Parathyroid adenoma (tissue), 2 donors: ENCODE data around the gene CYP3A4.

Source experiments
- H2AFZ ChIP-seq: fragments of 300-600 bp; sonication (generic); one replicate; pipeline ENCODE4 v1.7.0; 2017; ENCODE audit warnings: antibody characterized with exemption, mild to moderate bottlenecking
- H3K27ac ChIP-seq: fragments of 300-600 bp; sonication (generic); one replicate; pipeline ENCODE4 v1.7.0; 2017
- H3K27me3 ChIP-seq: fragments of 300-600 bp; sonication (generic); one replicate; pipeline ENCODE4 v1.7.0; 2017; ENCODE audit warnings: low read length; ENCODE audit not compliant: control insufficient read depth, insufficient read depth
- H3K36me3 ChIP-seq: fragments of 300-600 bp; sonication (generic); one replicate; pipeline ENCODE4 v1.7.0; 2017; ENCODE audit warnings: low read length; ENCODE audit not compliant: control insufficient read depth, insufficient read depth
- H3K4me1 ChIP-seq: fragments of 300-600 bp; sonication (generic); one replicate; pipeline ENCODE4 v1.7.0; 2017; ENCODE audit warnings: control low read depth
- H3K4me2 ChIP-seq: fragments of 300-600 bp; sonication (generic); one replicate; pipeline ENCODE4 v1.7.0; 2017; ENCODE audit warnings: low read length
- H3K4me3 ChIP-seq: fragments of 300-600 bp; sonication (generic); one replicate; pipeline ENCODE4 v1.7.0; 2017; ENCODE audit warnings: low read depth, low read length
- H3K79me2 ChIP-seq: fragments of 300-600 bp; sonication (generic); one replicate; pipeline ENCODE4 v1.7.0; 2017; ENCODE audit warnings: control low read depth
- H3K9ac ChIP-seq: fragments of 300-600 bp; sonication (generic); one replicate; pipeline ENCODE4 v1.7.0; 2017; ENCODE audit warnings: mild to moderate bottlenecking
- H3K9me3 ChIP-seq: fragments of 300-600 bp; sonication (generic); one replicate; pipeline ENCODE4 v1.7.0; 2017; ENCODE audit warnings: low read length; ENCODE audit not compliant: control insufficient read depth
- CTCF ChIP-seq: fragments of 300-600 bp; sonication (generic); IDR thresholded peaks from one replicate; pipeline ENCODE4 v1.7.0; 2017; ENCODE audit warnings: antibody characterized with exemption, mild to moderate bottlenecking
- donor health status: primary hyperparathyroidism.

CYP3A4 gene

GRCh38 chr7:99784007-99784406 is at the start of gene CYP3A4:
Gene CYP3A4 (minus strand): TSS chr7:99784184. CDS start chr7:99784081, 103 bp downstream.
- Histone ChIP-seq H3K4me1 (no peaks in the 10 kb centered on the region), H3K36me3 (no peaks in the 10 kb centered on the region), H3K79me2 (no peaks in the 10 kb centered on the region), H3K27ac (no peak within 1 kb of the TSS), H3K9me3 (no peaks in the 10 kb centered on the region), H3K4me3 (no peak within 1 kb of the TSS), H3K4me2 (no peak within 1 kb of the TSS), H2AFZ (no peak within 1 kb of the TSS), H3K27me3 (no peaks in the 10 kb centered on the region), H3K9ac (no peak within 1 kb of the TSS)
- TF ChIP-seq CTCF = no peak

GRCh38 chr7:99833289-99833877 is 49.4 kb upstream of the CYP3A4 start:
- no peak for TF ChIP-seq CTCF
- Histone ChIP-seq H3K9me3 (no peaks in the 10 kb centered on the region), H3K27ac (no peak overlapping the region), H3K27me3 (no peaks in the 10 kb centered on the region), H3K36me3 (no peaks in the 10 kb centered on the region), H3K4me2 (no peak overlapping the region), H3K9ac (no peak overlapping the region), H3K79me2 (no peaks in the 10 kb centered on the region), H3K4me1 (no peaks in the 10 kb centered on the region), H2AFZ (no peak overlapping the region), H3K4me3 (no peak overlapping the region)

GRCh38 chr7:99831595-99831994 is 47.6 kb upstream of the CYP3A4 start:
- Histone ChIP-seq H3K27ac (no peak overlapping the region), H3K27me3 (no peaks in the 10 kb centered on the region), H3K9me3 (no peaks in the 10 kb centered on the region), H3K79me2 (no peaks in the 10 kb centered on the region), H3K4me3 (no peak overlapping the region), H3K9ac (peak overlapping the region; percentile 4), H3K4me2 (no peak overlapping the region), H3K4me1 (peaks cover 2% of the 10 kb centered on the region), H3K36me3 (no peaks in the 10 kb centered on the region), H2AFZ (no peak overlapping the region)
- TF ChIP-seq CTCF = no peak

- TF ChIP-seq CTCF = no peak
- Histone ChIP-seq H3K4me1 (peaks cover 2% of the 10 kb centered on the region), H3K9me3 (no peaks in the 10 kb centered on the region), H3K4me2 (no peak overlapping the region), H3K9ac (no peak overlapping the region), H2AFZ (no peak overlapping the region), H3K27ac (no peak overlapping the region), H3K4me3 (no peak overlapping the region), H3K27me3 (no peaks in the 10 kb centered on the region), H3K79me2 (no peaks in the 10 kb centered on the region), H3K36me3 (no peaks in the 10 kb centered on the region)
Measured at GRCh38 chr7:99829524-99830160, 45.7 kb upstream of the CYP3A4 start.

- Histone ChIP-seq H3K4me2 (no peak overlapping the region), H3K27me3 (no peaks in the 10 kb centered on the region), H3K9ac (no peak overlapping the region), H3K27ac (no peak overlapping the region), H2AFZ (no peak overlapping the region), H3K36me3 (no peaks in the 10 kb centered on the region), H3K4me3 (no peak overlapping the region), H3K4me1 (peaks cover 2% of the 10 kb centered on the region), H3K9me3 (no peaks in the 10 kb centered on the region), H3K79me2 (no peaks in the 10 kb centered on the region)
- TF ChIP-seq CTCF = no peak
Measured at GRCh38 chr7:99828811-99829210, 44.8 kb upstream of the CYP3A4 start.
